ENCODE results near the gene UBE2J2. TPM values are rescaled to one million over a fixed set of nuclear protein-coding genes. Genes with fewer than 3 reads are reported as not detected.

Gene UBE2J2
- total RNA-seq, 2 donors from 2014 or later, result 68.7 to 78.0 TPM

- Mint-ChIP-seq H3K36me3 (ENCODE audit: low read depth) (peaks cover 58% of the 10 kb centered on the region), H3K27me3 (no peaks in the 10 kb centered on the region), H3K4me3 (no peak overlapping the region), H3K9me3 (no peaks in the 10 kb centered on the region), H3K4me1 (no peaks in the 10 kb centered on the region), H3K27ac (no peak overlapping the region)
- no peak for ATAC-seq (replicated peaks)
These were observed 40.0 kb upstream of the UBE2J2 start for GRCh38 chr1:1313500-1314236.

- H3K27me3 Mint-ChIP-seq, result no peaks in the 10 kb centered on the region
- H3K27ac Mint-ChIP-seq, result no peak overlapping the region
- peaks cover 49% of the 10 kb centered on the region for H3K36me3 Mint-ChIP-seq (ENCODE audit: low read depth)
- H3K4me1 Mint-ChIP-seq, result no peaks in the 10 kb centered on the region
- H3K9me3 Mint-ChIP-seq, result no peaks in the 10 kb centered on the region
- ATAC-seq (replicated peaks), result no peak
- H3K4me3 Mint-ChIP-seq, result no peak overlapping the region
These were observed 39.0 kb upstream of the UBE2J2 start for GRCh38 chr1:1312450-1313314.

GRCh38 chr1:1311107-1312104 is 37.8 kb upstream of the UBE2J2 start:
- H3K4me3 Mint-ChIP-seq, result peak overlapping the region; percentile 69
- H3K27ac Mint-ChIP-seq, result no peak overlapping the region
- no peaks in the 10 kb centered on the region for H3K4me1 Mint-ChIP-seq
- peaks cover 38% of the 10 kb centered on the region for H3K36me3 Mint-ChIP-seq (ENCODE audit: low read depth)
- no peaks in the 10 kb centered on the region for H3K27me3 Mint-ChIP-seq
- ATAC-seq (replicated peaks), result no peak
- no peaks in the 10 kb centered on the region for H3K9me3 Mint-ChIP-seq

- H3K4me1 Mint-ChIP-seq, result no peaks in the 10 kb centered on the region
- H3K36me3 Mint-ChIP-seq (ENCODE audit: low read depth), result peaks cover 31% of the 10 kb centered on the region
- H3K4me3 Mint-ChIP-seq, result peak overlapping the region; percentile 69
- H3K9me3 Mint-ChIP-seq, result no peaks in the 10 kb centered on the region
- H3K27ac Mint-ChIP-seq, result no peak overlapping the region
- no peak for ATAC-seq (replicated peaks)
- H3K27me3 Mint-ChIP-seq, result no peaks in the 10 kb centered on the region
These were observed 36.9 kb upstream of the UBE2J2 start for GRCh38 chr1:1310476-1311053.

GRCh38 chr1:1310109-1310385 is 36.4 kb upstream of the UBE2J2 start:
- H3K4me3 Mint-ChIP-seq, result peak overlapping the region; percentile 69

GRCh38 chr1:1309251-1310108 is 35.8 kb upstream of the UBE2J2 start:
- Mint-ChIP-seq H3K4me1 (no peaks in the 10 kb centered on the region), H3K4me3 (peak overlapping the region; percentile 69), H3K27ac (no peak overlapping the region), H3K9me3 (no peaks in the 10 kb centered on the region), H3K36me3 (ENCODE audit: low read depth) (peaks cover 22% of the 10 kb centered on the region), H3K27me3 (no peaks in the 10 kb centered on the region)
- ATAC-seq (replicated peaks), result no peak

More at GRCh38 chr1:1310109-1310385, 36.4 kb upstream of the UBE2J2 start:
- no peaks in the 10 kb centered on the region for H3K27me3 Mint-ChIP-seq
- H3K36me3 Mint-ChIP-seq (ENCODE audit: low read depth), result peaks cover 26% of the 10 kb centered on the region
- no peaks in the 10 kb centered on the region for H3K4me1 Mint-ChIP-seq
- no peaks in the 10 kb centered on the region for H3K9me3 Mint-ChIP-seq
- no peak overlapping the region for H3K27ac Mint-ChIP-seq
- no peak for ATAC-seq (replicated peaks)

- no peaks in the 10 kb centered on the region for H3K9me3 Mint-ChIP-seq
- no peaks in the 10 kb centered on the region for H3K4me1 Mint-ChIP-seq
- peaks cover 20% of the 10 kb centered on the region for H3K36me3 Mint-ChIP-seq (ENCODE audit: low read depth)
- no peaks in the 10 kb centered on the region for H3K27me3 Mint-ChIP-seq
- ATAC-seq (replicated peaks), result no peak
- no peak overlapping the region for H3K27ac Mint-ChIP-seq
- peak overlapping the region; percentile 69 for H3K4me3 Mint-ChIP-seq
These were observed 35.1 kb upstream of the UBE2J2 start for GRCh38 chr1:1308756-1309250.

- Mint-ChIP-seq H3K36me3 (ENCODE audit: low read depth) (peaks cover 14% of the 10 kb centered on the region), H3K9me3 (no peaks in the 10 kb centered on the region)
These were observed 34.5 kb upstream of the UBE2J2 start, which contains the start of the genes ACAP3 and PUSL1 for GRCh38 chr1:1307923-1308755. Gene ACAP3 (minus strand): TSS chr1:1307930. CDS start chr1:1307815, 115 bp downstream. Gene PUSL1 (plus strand): TSS chr1:1308597. CDS start chr1:1308644, 47 bp downstream.

GRCh38 chr1:1307261-1307922 is 33.7 kb upstream of the UBE2J2 start:
- peak overlapping the region; percentile 86 for H3K4me3 Mint-ChIP-seq
- no peak for ATAC-seq (replicated peaks)
- H3K9me3 Mint-ChIP-seq, result no peaks in the 10 kb centered on the region
- H3K27me3 Mint-ChIP-seq, result no peaks in the 10 kb centered on the region
- H3K36me3 Mint-ChIP-seq (ENCODE audit: low read depth), result peaks cover 7% of the 10 kb centered on the region
- no peaks in the 10 kb centered on the region for H3K4me1 Mint-ChIP-seq
- peak overlapping the region; percentile 84 for H3K27ac Mint-ChIP-seq

More at GRCh38 chr1:1307923-1308755, 34.5 kb upstream of the UBE2J2 start, which contains the start of the genes ACAP3 and PUSL1:
- Mint-ChIP-seq H3K4me1 (no peaks in the 10 kb centered on the region), H3K27me3 (no peaks in the 10 kb centered on the region), H3K4me3 (peak within 1 kb of the TSS; percentile 86), H3K27ac (peak within 1 kb of the TSS; percentile 84)
- peak; percentile 79 for ATAC-seq (replicated peaks)

- Mint-ChIP-seq H3K4me3 (peak overlapping the region; percentile 86), H3K9me3 (no peaks in the 10 kb centered on the region), H3K27ac (peak overlapping the region; percentile 84), H3K4me1 (no peaks in the 10 kb centered on the region), H3K36me3 (ENCODE audit: low read depth) (peaks cover 7% of the 10 kb centered on the region), H3K27me3 (no peaks in the 10 kb centered on the region)
- ATAC-seq (replicated peaks), result no peak
These were observed 33.1 kb upstream of the UBE2J2 start for GRCh38 chr1:1306661-1307260.

GRCh38 chr1:1306070-1306660 is 32.5 kb upstream of the UBE2J2 start:
- peak overlapping the region; percentile 84 for H3K27ac Mint-ChIP-seq
- H3K36me3 Mint-ChIP-seq (ENCODE audit: low read depth), result peaks cover 1% of the 10 kb centered on the region
- H3K4me1 Mint-ChIP-seq, result no peaks in the 10 kb centered on the region
- no peaks in the 10 kb centered on the region for H3K9me3 Mint-ChIP-seq
- ATAC-seq (replicated peaks), result no peak
- H3K4me3 Mint-ChIP-seq, result peak overlapping the region; percentile 86
- no peaks in the 10 kb centered on the region for H3K27me3 Mint-ChIP-seq

Data from activated T-helper 17 cell treated with anti-CD3 and anti-CD28 coated beads, Interleukin-2, amount 50 U/mL, for 72 hours (primary cell).